ENCODE measurements around the gene UBE2H.
"Not testable (repeated sequence)": the region's sequence is repeated elsewhere in the genome, so short reads cannot be mapped to it uniquely, and the experiment has no call there.

The UBE2H gene

GRCh38 chr7:129804890-129805719 is 147.7 kb downstream of the UBE2H start:
- DNase-seq = no peak

GRCh38 chr7:129804111-129804889 is 148.5 kb downstream of the UBE2H start:
- no peak for DNase-seq

GRCh38 chr7:129803546-129804081 is 149.1 kb downstream of the UBE2H start:
- DNase-seq = no peak

GRCh38 chr7:129801882-129802281 is 150.9 kb downstream of the UBE2H start:
- DNase-seq = no peak

GRCh38 chr7:129800901-129801300 is 151.9 kb downstream of the UBE2H start:
- DNase-seq = no peak

GRCh38 chr7:129799350-129799955 is 153.3 kb downstream of the UBE2H start:
- DNase-seq = no peak

GRCh38 chr7:129798616-129799349 is 154.0 kb downstream of the UBE2H start:
- no peak for DNase-seq

GRCh38 chr7:129797214-129797789 is 155.5 kb downstream of the UBE2H start:
- no peak for DNase-seq

GRCh38 chr7:129796186-129796775 is 156.5 kb downstream of the UBE2H start:
- DNase-seq = no peak

- not testable (repeated sequence) for DNase-seq
Measured at GRCh38 chr7:129794461-129794860, 158.3 kb downstream of the UBE2H start.

- DNase-seq = no peak
Measured at GRCh38 chr7:129793506-129794310, 159.1 kb downstream of the UBE2H start.

- DNase-seq = no peak
Measured at GRCh38 chr7:129792721-129793120, 160.0 kb downstream of the UBE2H start.

GRCh38 chr7:129790136-129790535 is 162.6 kb downstream of the UBE2H start:
- DNase-seq = no peak

GRCh38 chr7:129789652-129790051 is 163.1 kb downstream of the UBE2H start:
- DNase-seq = no peak

- DNase-seq = no peak
Measured at GRCh38 chr7:129789000-129789399, 163.8 kb downstream of the UBE2H start.

- DNase-seq = no peak
Measured at GRCh38 chr7:129786825-129787563, 165.8 kb downstream of the UBE2H start.

- DNase-seq = no peak
Measured at GRCh38 chr7:129785685-129786514, 166.9 kb downstream of the UBE2H start.

GRCh38 chr7:129784783-129785684 is 167.7 kb downstream of the UBE2H start:
- DNase-seq = no peak
